GM21515 (cell line): ENCODE data around the gene EXOSC10.
A peak's percentile ranks its signal among the peaks of the same experiment; 100 is the strongest.
"Not testable (repeated sequence)": the region's sequence is repeated elsewhere in the genome, so short reads cannot be mapped to it uniquely, and the experiment has no call there.

Experiments
- ATAC-seq: cut with Tn5 transposase; IDR thresholded peaks from one replicate; pipeline ENCODE4 v1.9.1; 2021; ENCODE audit not compliant: unreplicated experiment

The EXOSC10 gene

GRCh38 chr1:11044849-11045427 is 54.7 kb downstream of the EXOSC10 start:
- ATAC-seq = no peak

GRCh38 chr1:11044086-11044848 is 55.4 kb downstream of the EXOSC10 start:
- no peak for ATAC-seq

GRCh38 chr1:11042995-11043874 is 56.4 kb downstream of the EXOSC10 start:
- ATAC-seq = no peak

- no peak for ATAC-seq
These were observed 57.6 kb downstream of the EXOSC10 start for GRCh38 chr1:11042065-11042464.

GRCh38 chr1:11041048-11041447 is 58.6 kb downstream of the EXOSC10 start:
- ATAC-seq = no peak

GRCh38 chr1:11040105-11040429 is 59.6 kb downstream of the EXOSC10 start:
- ATAC-seq = not testable (repeated sequence)

GRCh38 chr1:11039351-11040104 is 60.1 kb downstream of the EXOSC10 start:
- no peak for ATAC-seq

- peak; percentile 64 for ATAC-seq
These were observed 61.9 kb downstream of the EXOSC10 start for GRCh38 chr1:11037740-11038182.

- not testable (repeated sequence) for ATAC-seq
These were observed 62.5 kb downstream of the EXOSC10 start for GRCh38 chr1:11037019-11037739.

- no peak for ATAC-seq
These were observed 67.9 kb downstream of the EXOSC10 start for GRCh38 chr1:11031624-11032262.

GRCh38 chr1:11030865-11031264 is 68.8 kb downstream of the EXOSC10 start:
- no peak for ATAC-seq

GRCh38 chr1:11028018-11028417 is 71.7 kb downstream of the EXOSC10 start:
- no peak for ATAC-seq

- no peak for ATAC-seq
These were observed 72.4 kb downstream of the EXOSC10 start for GRCh38 chr1:11027316-11027715.

GRCh38 chr1:11026903-11027302 is 72.8 kb downstream of the EXOSC10 start:
- no peak for ATAC-seq

- ATAC-seq = no peak
These were observed 73.6 kb downstream of the EXOSC10 start for GRCh38 chr1:11026052-11026451.

- no peak for ATAC-seq
These were observed 74.1 kb downstream of the EXOSC10 start for GRCh38 chr1:11025618-11026017.

GRCh38 chr1:11024874-11025203 is 74.8 kb downstream of the EXOSC10 start:
- no peak for ATAC-seq

GRCh38 chr1:11024154-11024873 is 75.4 kb downstream of the EXOSC10 start:
- ATAC-seq = no peak

GRCh38 chr1:11023201-11023600 is 76.5 kb downstream of the EXOSC10 start:
- ATAC-seq = no peak
